DOHH2 (cell line): ENCODE data around the gene CLEC1A.

Experiments
- H3F3A ChIP-seq: fragments of 200-600 bp; sonication (generic), shearing (Covaris generic); 2 replicates; pipeline ENCODE4 v1.6.0; 2016; ENCODE audit warnings: antibody characterized with exemption, mild to moderate bottlenecking; ENCODE audit not compliant: control insufficient read depth, insufficient read depth
- H3K27ac ChIP-seq: fragments of 200-600 bp; sonication (generic); 2 replicates; pipeline ENCODE4 v1.5.1; 2014; ENCODE audit warnings: low read depth, mild to moderate bottlenecking, low read length, moderate library complexity
- H3K27me3 ChIP-seq: fragments of 200-600 bp; sonication (generic); 2 replicates; pipeline ENCODE4 v1.6.1; 2014; ENCODE audit warnings: mild to moderate bottlenecking, low read length, mixed read lengths; ENCODE audit not compliant: control insufficient read depth
- H3K36me3 ChIP-seq: fragments of 200-600 bp; sonication (generic); 2 replicates; pipeline ENCODE4 v1.6.1; 2014; ENCODE audit warnings: mild to moderate bottlenecking, low read length, moderate library complexity, mixed read lengths; ENCODE audit not compliant: control insufficient read depth
- H3K4me1 ChIP-seq: fragments of 200-600 bp; sonication (generic); 2 replicates; pipeline ENCODE4 v1.6.1; 2014; ENCODE audit warnings: mild to moderate bottlenecking, low read length, mixed read lengths; ENCODE audit not compliant: control insufficient read depth
- H3K4me2 ChIP-seq: fragments of 200-600 bp; sonication (generic); 2 replicates; pipeline ENCODE4 v1.6.0; 2014; ENCODE audit warnings: mild to moderate bottlenecking, low read length, moderate library complexity
- H3K4me3 ChIP-seq: fragments of 200-600 bp; sonication (generic); 2 replicates; pipeline ENCODE4 v1.5.1; 2014; ENCODE audit warnings: mild to moderate bottlenecking, low read length, mixed read lengths
- H3K79me2 ChIP-seq: fragments of 200-600 bp; sonication (generic); 2 replicates; pipeline ENCODE4 v1.6.1; 2014; ENCODE audit warnings: mild to moderate bottlenecking, low read length, mixed read lengths; ENCODE audit not compliant: control insufficient read depth
- H3K9me2 ChIP-seq: fragments of 200-600 bp; sonication (generic); replicated peaks from 2 replicates; pipeline ENCODE4 v1.6.1; 2014; ENCODE audit warnings: mild to moderate bottlenecking, low read length, mixed read lengths; ENCODE audit not compliant: control insufficient read depth
- H3K9me3 ChIP-seq: fragments of 200-600 bp; sonication (generic); 2 replicates; pipeline ENCODE4 v1.6.1; 2014; ENCODE audit warnings: antibody characterized with exemption, low read length, mixed read lengths; ENCODE audit not compliant: control insufficient read depth, insufficient read depth
- H4K20me1 ChIP-seq: fragments of 200-600 bp; sonication (generic); 2 replicates; pipeline ENCODE4 v1.6.0; 2014; ENCODE audit warnings: low read depth, mild to moderate bottlenecking, antibody characterized with exemption, low read length, moderate library complexity; ENCODE audit not compliant: control insufficient read depth, insufficient read depth
- CTCF ChIP-seq: fragments of 200-600 bp; sonication (generic); IDR thresholded peaks from one replicate; pipeline ENCODE4 v1.5.1; 2014; ENCODE audit warnings: antibody characterized with exemption, mild to moderate bottlenecking, low read depth, low read length; ENCODE audit not compliant: poor library complexity, severe bottlenecking
- EZH2phosphoT487 ChIP-seq: fragments of 200-600 bp; sonication (generic); IDR thresholded peaks from 2 replicates; pipeline ENCODE4 v1.6.1; 2017; ENCODE audit warnings: borderline replicate concordance, mild to moderate bottlenecking, antibody characterized with exemption, low read length, moderate library complexity, mixed read lengths

CLEC1A gene

GRCh38 chr12:10094646-10095395, 4.0 kb downstream of the CLEC1A start:
- no peaks in the 10 kb centered on the region for H3K9me3 ChIP-seq
- no peak overlapping the region for H3K27ac ChIP-seq
- TF ChIP-seq EZH2phosphoT487 (no peak), CTCF (no peak)
- H4K20me1 ChIP-seq = no peaks in the 10 kb centered on the region
- peaks cover 23% of the 10 kb centered on the region for H3K27me3 ChIP-seq
- H3K4me2 ChIP-seq = no peak overlapping the region
- H3K4me1 ChIP-seq = no peaks in the 10 kb centered on the region
- H3K36me3 ChIP-seq = no peaks in the 10 kb centered on the region
- H3K4me3 ChIP-seq = no peak overlapping the region
- no peaks in the 10 kb centered on the region for H3K9me2 ChIP-seq
- H3K79me2 ChIP-seq = no peaks in the 10 kb centered on the region
- H3F3A ChIP-seq = no peaks in the 10 kb centered on the region

GRCh38 chr12:10088955-10089900, 9.6 kb downstream of the CLEC1A start:
- Histone ChIP-seq H3F3A (no peaks in the 10 kb centered on the region), H3K36me3 (no peaks in the 10 kb centered on the region), H3K4me3 (no peak overlapping the region), H3K9me2 (no peaks in the 10 kb centered on the region), H3K4me1 (no peaks in the 10 kb centered on the region), H4K20me1 (no peaks in the 10 kb centered on the region), H3K9me3 (no peaks in the 10 kb centered on the region), H3K27ac (no peak overlapping the region), H3K79me2 (no peaks in the 10 kb centered on the region), H3K4me2 (no peak overlapping the region), H3K27me3 (peaks cover 17% of the 10 kb centered on the region)
- no peak for TF ChIP-seq CTCF

- no peaks in the 10 kb centered on the region for H3K9me3 ChIP-seq
- H3K27ac ChIP-seq = no peak overlapping the region
- H3F3A ChIP-seq = no peaks in the 10 kb centered on the region
- H3K79me2 ChIP-seq = no peaks in the 10 kb centered on the region
- no peaks in the 10 kb centered on the region for H3K36me3 ChIP-seq
- H3K4me3 ChIP-seq = no peak overlapping the region
- no peaks in the 10 kb centered on the region for H3K9me2 ChIP-seq
- H3K27me3 ChIP-seq = peaks cover 17% of the 10 kb centered on the region
- H4K20me1 ChIP-seq = no peaks in the 10 kb centered on the region
- H3K4me1 ChIP-seq = no peaks in the 10 kb centered on the region
- H3K4me2 ChIP-seq = no peak overlapping the region
- TF ChIP-seq EZH2phosphoT487 = no peak
- no peak for TF ChIP-seq CTCF
These were observed 10.8 kb downstream of the CLEC1A start for GRCh38 chr12:10088031-10088430.
